ENCODE measurements around the gene SLC25A17. TPM values are rescaled to one million over a fixed set of nuclear protein-coding genes. Genes with fewer than 3 reads are reported as not detected.

The SLC25A17 gene
- total RNA-seq, 1 donor from 2014 or later: 23.8 TPM

DNA sequence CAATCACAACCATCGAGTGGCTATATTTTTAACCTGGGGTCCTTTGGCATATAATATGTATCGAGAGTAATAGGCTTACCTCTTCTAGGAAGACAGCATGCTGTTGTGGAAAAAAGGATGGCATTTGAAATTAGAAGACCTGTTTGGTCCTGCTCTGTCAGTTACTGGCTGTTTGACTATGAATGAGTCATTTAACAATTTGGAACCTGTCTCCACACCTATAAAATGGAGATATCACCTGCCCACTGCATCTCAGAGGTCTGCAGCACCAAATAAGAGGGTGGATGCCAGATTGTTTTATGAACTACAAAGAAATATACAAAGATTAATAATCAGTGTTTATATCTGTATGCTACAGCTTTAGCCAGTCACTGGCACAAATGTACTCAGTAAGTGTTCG is 60.8 kb downstream of the SLC25A17 start:
- DNase-seq (ENCODE audit: extremely low spot score, unreplicated experiment): no peak
- H3K27me3 Mint-ChIP-seq: no peaks in the 10 kb centered on the region
- H3K4me3 Mint-ChIP-seq: peak overlapping the region; percentile 38
- no peaks in the 10 kb centered on the region for H3K36me3 Mint-ChIP-seq
- peak overlapping the region; percentile 70 for H3K27ac Mint-ChIP-seq
- H3K9me3 Mint-ChIP-seq: no peaks in the 10 kb centered on the region
- TF ChIP-seq, protein P1, sequence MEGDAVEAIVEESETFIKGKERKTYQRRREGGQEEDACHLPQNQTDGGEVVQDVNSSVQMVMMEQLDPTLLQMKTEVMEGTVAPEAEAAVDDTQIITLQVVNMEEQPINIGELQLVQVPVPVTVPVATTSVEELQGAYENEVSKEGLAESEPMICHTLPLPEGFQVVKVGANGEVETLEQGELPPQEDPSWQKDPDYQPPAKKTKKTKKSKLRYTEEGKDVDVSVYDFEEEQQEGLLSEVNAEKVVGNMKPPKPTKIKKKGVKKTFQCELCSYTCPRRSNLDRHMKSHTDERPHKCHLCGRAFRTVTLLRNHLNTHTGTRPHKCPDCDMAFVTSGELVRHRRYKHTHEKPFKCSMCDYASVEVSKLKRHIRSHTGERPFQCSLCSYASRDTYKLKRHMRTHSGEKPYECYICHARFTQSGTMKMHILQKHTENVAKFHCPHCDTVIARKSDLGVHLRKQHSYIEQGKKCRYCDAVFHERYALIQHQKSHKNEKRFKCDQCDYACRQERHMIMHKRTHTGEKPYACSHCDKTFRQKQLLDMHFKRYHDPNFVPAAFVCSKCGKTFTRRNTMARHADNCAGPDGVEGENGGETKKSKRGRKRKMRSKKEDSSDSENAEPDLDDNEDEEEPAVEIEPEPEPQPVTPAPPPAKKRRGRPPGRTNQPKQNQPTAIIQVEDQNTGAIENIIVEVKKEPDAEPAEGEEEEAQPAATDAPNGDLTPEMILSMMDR (conservative IDR thresholded peaks at IDR 0.05): no peak
- peaks cover 8% of the 10 kb centered on the region for H3K4me1 Mint-ChIP-seq (ENCODE audit: unreplicated experiment)

DNA sequence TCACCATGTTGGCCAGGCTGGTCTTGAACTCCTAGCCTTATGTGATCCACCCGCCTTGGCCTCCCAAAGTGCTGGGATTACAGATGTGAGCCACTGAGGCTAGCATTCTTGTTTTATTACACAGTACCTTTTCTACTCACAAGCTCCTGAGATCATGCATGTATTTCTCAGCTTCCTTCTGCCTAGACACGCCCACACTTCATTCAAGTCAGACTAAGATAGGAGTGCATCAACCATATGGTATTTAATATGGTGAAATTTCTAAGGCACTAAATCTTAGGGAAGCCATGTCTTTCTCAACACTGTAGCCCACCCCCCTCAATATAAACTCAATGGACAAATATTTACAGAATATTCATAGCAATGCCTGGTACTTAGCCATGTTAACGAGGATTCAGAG is 62.1 kb downstream of the SLC25A17 start:
- H3K9me3 Mint-ChIP-seq: no peaks in the 10 kb centered on the region
- no peak for DNase-seq (ENCODE audit: extremely low spot score, unreplicated experiment)

DNA sequence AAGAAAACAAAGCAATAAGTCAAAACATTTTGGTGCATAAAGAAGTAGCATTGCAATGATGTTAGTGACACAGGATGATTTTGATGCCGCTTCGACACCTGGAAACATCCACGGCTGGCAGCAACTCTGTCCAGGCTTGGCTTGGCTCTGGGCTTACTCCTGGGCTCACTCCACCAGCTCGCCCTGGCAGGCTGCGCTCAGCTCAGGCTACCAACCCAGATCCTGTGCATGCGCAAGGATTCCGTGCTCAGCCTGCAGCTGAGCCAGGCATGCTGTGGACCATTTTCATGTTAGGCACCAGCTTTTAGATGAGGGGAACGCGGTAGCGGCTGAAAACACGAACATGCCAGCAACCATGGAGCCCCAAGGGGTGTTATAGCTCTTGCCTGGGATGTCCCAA is 66.0 kb downstream of the SLC25A17 start:
- Mint-ChIP-seq H3K36me3 (no peaks in the 10 kb centered on the region), H3K4me3 (no peak overlapping the region), H3K27ac (no peak overlapping the region), H3K9me3 (no peaks in the 10 kb centered on the region), H3K27me3 (no peaks in the 10 kb centered on the region), H3K4me1 (ENCODE audit: unreplicated experiment) (peaks cover 26% of the 10 kb centered on the region)
- TF ChIP-seq, protein P1 (conservative IDR thresholded peaks at IDR 0.05): no peak
- DNase-seq (ENCODE audit: extremely low spot score, unreplicated experiment): no peak

More for the DNA sequence above, 62.1 kb downstream of the SLC25A17 start:
- Mint-ChIP-seq H3K36me3 (no peaks in the 10 kb centered on the region), H3K27me3 (no peaks in the 10 kb centered on the region), H3K27ac (peak overlapping the region; percentile 69), H3K4me3 (peak overlapping the region; percentile 17), H3K4me1 (ENCODE audit: unreplicated experiment) (peaks cover 9% of the 10 kb centered on the region)
- TF ChIP-seq, protein P1 (conservative IDR thresholded peaks at IDR 0.05): no peak

DNA sequence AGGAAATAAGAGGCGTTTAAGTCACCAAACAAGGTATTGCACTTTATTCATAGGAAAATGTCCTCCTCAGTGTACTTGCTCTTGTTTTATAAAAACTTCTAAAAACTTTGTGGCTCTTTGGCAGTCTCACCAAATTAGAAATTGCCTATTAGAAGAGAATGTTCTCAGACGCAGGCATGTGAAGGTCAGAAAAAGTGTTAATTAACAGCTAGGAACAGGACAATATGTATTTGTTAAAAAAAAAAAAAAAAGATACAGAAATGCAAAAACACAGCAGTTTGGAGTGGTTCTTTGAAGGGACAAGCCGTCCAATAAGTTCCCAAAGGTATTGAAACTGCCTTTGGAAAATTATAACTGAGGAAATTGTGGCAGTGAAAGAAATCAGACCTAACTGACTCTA is 67.9 kb downstream of the SLC25A17 start:
- H3K9me3 Mint-ChIP-seq: no peaks in the 10 kb centered on the region
- no peak for DNase-seq (ENCODE audit: extremely low spot score, unreplicated experiment)
- TF ChIP-seq, protein P1 (conservative IDR thresholded peaks at IDR 0.05): no peak
- no peak overlapping the region for H3K27ac Mint-ChIP-seq
- H3K27me3 Mint-ChIP-seq: no peaks in the 10 kb centered on the region
- H3K4me3 Mint-ChIP-seq: no peak overlapping the region
- no peaks in the 10 kb centered on the region for H3K36me3 Mint-ChIP-seq
- H3K4me1 Mint-ChIP-seq (ENCODE audit: unreplicated experiment): peaks cover 30% of the 10 kb centered on the region

DNA sequence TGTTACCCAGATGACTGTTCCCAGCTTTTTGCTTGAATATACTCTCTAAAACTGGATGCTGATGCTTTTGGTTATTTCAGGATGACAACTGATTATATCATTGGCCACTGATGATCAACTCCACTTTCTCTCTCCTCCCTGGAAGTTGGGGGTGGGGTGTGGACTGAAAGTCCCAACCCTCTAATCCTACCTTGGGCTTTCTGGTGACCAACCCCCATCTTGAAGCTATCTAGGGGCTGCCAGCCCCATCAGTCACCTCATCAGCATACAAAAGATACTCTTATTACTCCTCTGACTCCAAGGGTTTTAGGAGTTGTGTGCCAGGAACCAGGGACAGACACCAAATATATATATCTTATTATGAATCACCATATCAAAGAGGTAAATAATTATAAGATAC is 69.3 kb downstream of the SLC25A17 start:
- Mint-ChIP-seq H3K9me3 (no peaks in the 10 kb centered on the region), H3K4me1 (ENCODE audit: unreplicated experiment) (peaks cover 30% of the 10 kb centered on the region), H3K4me3 (no peak overlapping the region), H3K27me3 (no peaks in the 10 kb centered on the region), H3K36me3 (no peaks in the 10 kb centered on the region), H3K27ac (no peak overlapping the region)
- DNase-seq (ENCODE audit: extremely low spot score, unreplicated experiment): no peak
- TF ChIP-seq, protein P1 (conservative IDR thresholded peaks at IDR 0.05): no peak
